Activated B cell treated with CpG ODN at 0.5 μM for 24 hours (primary cell): Measurements from ENCODE around the gene TIAM2. TPM values are rescaled to one million over a fixed set of nuclear protein-coding genes. Genes with fewer than 3 reads are reported as not detected.

Experiments
- ATAC-seq: fragments of 200-7000 bp; cut with Tn5 transposase; one replicate; pipeline ENCODE4 v1.10.0; 2021; ENCODE audit warnings: low read depth, mild to moderate bottlenecking, moderate library complexity
- CTCF ChIA-PET: fragments of 350-600 bp; sonication (Branson Sonifier 250); formaldehyde crosslinking; loops from one replicate; lab custom pipeline; 2021; ENCODE audit warnings: antibody characterized with exemption; lab: Charles Lee
- POLR2A ChIA-PET: fragments of 350-600 bp; sonication (Branson Sonifier 250); formaldehyde crosslinking; loops from one replicate; lab custom pipeline; 2021; ENCODE audit warnings: antibody characterized with exemption; lab: Charles Lee
- DNase-seq: peaks from one replicate; pipeline ENCODE4 v3.0.0; 2022
- H3K27ac Mint-ChIP-seq: one replicate; pipeline ENCODE4 v1.8.0; 2020; ENCODE audit warnings: mixed read lengths
- H3K27me3 Mint-ChIP-seq: one replicate; pipeline ENCODE4 v1.8.0; 2021; ENCODE audit warnings: mixed read lengths
- H3K36me3 Mint-ChIP-seq: one replicate; pipeline ENCODE4 v1.8.0; 2021; ENCODE audit warnings: low read depth, mixed read lengths
- H3K4me1 Mint-ChIP-seq: one replicate; pipeline ENCODE4 v1.8.0; 2021; ENCODE audit warnings: mixed read lengths
- H3K4me3 Mint-ChIP-seq: one replicate; pipeline ENCODE4 v1.8.0; 2020; ENCODE audit warnings: mild to moderate bottlenecking, mixed read lengths
- H3K9me3 Mint-ChIP-seq: one replicate; pipeline ENCODE4 v1.8.0; 2020; ENCODE audit warnings: mixed read lengths
- intact Hi-C: fragments of 100-400 bp; cut with micrococcal nuclease; formaldehyde crosslinking; loops from one replicate; pipeline ENCODE4 v1.15.1; 2024
- total RNA-seq: library from RNA; stranded (reverse); gene quantifications from 2 replicates; pipeline ENCODE4 v1.2.3, GENCODE V29; 2022
- TF ChIP-seq, protein P1 (sequence below): fragments of 200-600 bp; IDR thresholded peaks from one replicate; pipeline ENCODE4 v1.8.0; 2022; ENCODE audit warnings: antibody characterized with exemption, mild to moderate bottlenecking

Gene TIAM2
- total RNA-seq, 1 donor from 2014 or later, result 13.0 TPM

DNA sequence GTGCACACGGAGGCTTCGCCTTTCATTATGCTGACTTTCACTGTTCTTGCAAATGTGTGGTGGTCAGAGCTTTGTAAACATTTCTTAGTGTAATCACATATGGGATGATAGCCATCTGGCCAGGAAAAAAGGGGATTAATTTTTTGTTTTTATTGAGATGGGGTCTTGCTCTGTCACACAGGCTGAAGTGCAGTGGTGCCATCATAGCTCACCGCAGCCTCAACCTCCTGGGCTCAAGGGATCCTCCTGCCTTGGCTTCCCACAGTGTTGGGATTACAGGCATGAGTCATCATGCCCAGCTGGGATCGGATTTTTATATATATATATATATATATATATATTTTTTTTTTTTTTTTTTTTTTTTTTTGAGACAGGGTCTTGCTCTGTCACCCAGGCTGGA, 11.0 kb upstream of the TIAM2 start:
- TF ChIP-seq, protein P1, sequence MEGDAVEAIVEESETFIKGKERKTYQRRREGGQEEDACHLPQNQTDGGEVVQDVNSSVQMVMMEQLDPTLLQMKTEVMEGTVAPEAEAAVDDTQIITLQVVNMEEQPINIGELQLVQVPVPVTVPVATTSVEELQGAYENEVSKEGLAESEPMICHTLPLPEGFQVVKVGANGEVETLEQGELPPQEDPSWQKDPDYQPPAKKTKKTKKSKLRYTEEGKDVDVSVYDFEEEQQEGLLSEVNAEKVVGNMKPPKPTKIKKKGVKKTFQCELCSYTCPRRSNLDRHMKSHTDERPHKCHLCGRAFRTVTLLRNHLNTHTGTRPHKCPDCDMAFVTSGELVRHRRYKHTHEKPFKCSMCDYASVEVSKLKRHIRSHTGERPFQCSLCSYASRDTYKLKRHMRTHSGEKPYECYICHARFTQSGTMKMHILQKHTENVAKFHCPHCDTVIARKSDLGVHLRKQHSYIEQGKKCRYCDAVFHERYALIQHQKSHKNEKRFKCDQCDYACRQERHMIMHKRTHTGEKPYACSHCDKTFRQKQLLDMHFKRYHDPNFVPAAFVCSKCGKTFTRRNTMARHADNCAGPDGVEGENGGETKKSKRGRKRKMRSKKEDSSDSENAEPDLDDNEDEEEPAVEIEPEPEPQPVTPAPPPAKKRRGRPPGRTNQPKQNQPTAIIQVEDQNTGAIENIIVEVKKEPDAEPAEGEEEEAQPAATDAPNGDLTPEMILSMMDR, result no peak
- Mint-ChIP-seq H3K9me3 (peaks cover 3% of the 10 kb centered on the region), H3K4me1 (peaks cover 7% of the 10 kb centered on the region), H3K27me3 (no peaks in the 10 kb centered on the region), H3K36me3 (peaks cover 2% of the 10 kb centered on the region), H3K4me3 (no peak overlapping the region), H3K27ac (no peak overlapping the region)
- intact Hi-C loops, result no loop called here
- no peak for ATAC-seq
- ChIA-PET POLR2A (no interaction called here), CTCF (no interaction called here)
- no peak for DNase-seq

DNA sequence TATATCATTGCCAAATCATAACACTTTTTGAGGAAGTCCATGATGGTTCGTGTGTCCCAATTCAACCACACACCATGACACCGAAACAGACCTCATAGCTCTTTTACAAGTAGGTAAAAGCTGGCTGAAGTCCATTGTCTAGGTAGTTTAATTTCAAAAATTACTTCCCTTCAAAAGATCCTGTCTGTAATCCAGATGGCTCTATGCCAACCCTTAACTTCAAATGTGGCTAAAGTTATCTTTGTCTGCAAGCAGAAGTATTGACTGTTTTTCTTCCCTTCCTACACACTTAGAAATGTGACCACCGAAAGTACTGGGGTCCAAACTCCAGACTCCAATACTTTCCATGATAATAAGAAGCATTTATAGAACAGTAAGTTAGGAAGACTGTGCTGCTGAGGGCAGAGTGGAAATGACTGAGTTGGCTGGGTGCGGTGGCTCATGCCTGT, 8.3 kb upstream of the TIAM2 start:
- no peaks in the 10 kb centered on the region for H3K27me3 Mint-ChIP-seq
- DNase-seq, result no peak
- no peaks in the 10 kb centered on the region for H3K4me1 Mint-ChIP-seq
- no peak for ATAC-seq
- CTCF ChIA-PET, result no interaction called here
- no peak overlapping the region for H3K4me3 Mint-ChIP-seq
- intact Hi-C loops, result no loop called here
- H3K36me3 Mint-ChIP-seq, result peaks cover 2% of the 10 kb centered on the region
- TF ChIP-seq, protein P1, result no peak
- H3K9me3 Mint-ChIP-seq, result peaks cover 3% of the 10 kb centered on the region
- POLR2A ChIA-PET, result no interaction called here
- H3K27ac Mint-ChIP-seq, result no peak overlapping the region

DNA sequence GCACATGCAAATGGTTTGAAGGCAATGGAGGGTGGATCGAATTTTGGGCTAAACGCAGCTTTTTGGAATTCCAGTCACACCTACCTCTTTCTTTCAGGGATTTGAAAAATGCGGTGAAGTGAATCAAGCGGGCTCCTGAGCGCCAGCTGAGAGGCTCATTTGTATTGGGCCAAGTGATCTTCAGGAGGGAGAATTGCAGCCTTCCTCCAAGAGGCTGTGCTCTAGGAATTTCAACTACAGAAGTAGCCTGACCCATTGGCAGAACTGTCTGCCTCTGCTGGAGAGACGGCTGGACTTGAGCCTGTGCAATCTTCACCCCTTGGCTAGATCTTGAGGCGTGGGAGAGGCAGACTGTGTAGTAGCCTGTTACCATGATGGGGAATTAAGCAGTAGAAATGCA, 5.7 kb upstream of the TIAM2 start:
- H3K27ac Mint-ChIP-seq, result no peak overlapping the region
- intact Hi-C loops, result no loop called here
- ChIA-PET POLR2A (no interaction called here), CTCF (no interaction called here)
- DNase-seq, result no peak
- no peaks in the 10 kb centered on the region for H3K4me1 Mint-ChIP-seq
- H3K27me3 Mint-ChIP-seq, result no peaks in the 10 kb centered on the region
- ATAC-seq, result no peak
- peaks cover 2% of the 10 kb centered on the region for H3K36me3 Mint-ChIP-seq
- H3K4me3 Mint-ChIP-seq, result no peak overlapping the region
- H3K9me3 Mint-ChIP-seq, result peaks cover 3% of the 10 kb centered on the region
- TF ChIP-seq, protein P1, result no peak

DNA sequence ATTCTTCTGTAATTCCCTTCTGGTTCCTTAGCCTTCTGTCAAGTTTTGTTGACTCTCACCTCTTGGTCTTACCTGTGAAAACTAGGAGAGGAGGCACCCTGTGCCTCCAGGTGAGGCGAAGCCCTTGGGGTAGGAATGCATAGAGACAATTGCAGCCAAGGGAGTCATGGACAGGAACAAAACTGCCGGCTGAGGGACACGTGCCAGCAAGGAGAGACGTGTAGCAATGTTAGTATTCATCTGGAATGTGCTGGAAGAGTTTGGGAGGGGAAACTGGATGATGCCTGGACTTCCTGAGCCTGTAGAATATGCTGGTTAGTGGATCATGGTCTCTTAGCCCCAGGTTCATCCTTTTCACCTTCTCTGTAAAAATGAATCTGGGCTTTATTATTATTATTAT, 3.9 kb upstream of the TIAM2 start:
- Mint-ChIP-seq H3K9me3 (peaks cover 3% of the 10 kb centered on the region), H3K4me1 (peaks cover 6% of the 10 kb centered on the region), H3K27ac (no peak overlapping the region), H3K36me3 (peaks cover 2% of the 10 kb centered on the region), H3K4me3 (no peak overlapping the region), H3K27me3 (no peaks in the 10 kb centered on the region)
- POLR2A ChIA-PET, result no interaction called here
- no peak for DNase-seq
- intact Hi-C loops, result no loop called here
- no peak for ATAC-seq
- TF ChIP-seq, protein P1, result no peak
- CTCF ChIA-PET, result no interaction called here

DNA sequence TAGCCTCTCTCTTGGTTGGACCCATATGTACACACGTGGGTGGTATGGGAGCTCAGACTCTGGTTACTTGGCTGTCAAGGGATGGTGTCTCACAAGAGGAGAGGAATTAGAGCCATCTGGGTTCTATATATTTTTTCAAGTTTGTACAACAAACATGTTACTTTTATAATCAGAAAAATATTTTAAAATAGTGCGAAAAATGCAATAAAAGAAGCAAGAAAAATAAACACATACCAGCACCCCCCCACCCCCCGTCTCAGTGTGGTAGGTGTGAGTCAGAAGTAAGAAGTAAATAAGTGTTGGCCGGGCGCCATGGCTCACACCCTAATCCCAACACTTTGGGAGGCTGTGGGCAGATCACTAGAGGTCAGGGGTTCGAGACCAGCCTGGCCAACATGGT, 2.1 kb upstream of the TIAM2 start:
- no peak overlapping the region for H3K4me3 Mint-ChIP-seq
- CTCF ChIA-PET, result no interaction called here
- intact Hi-C loops, result no loop called here

More for the DNA sequence above, 2.1 kb upstream of the TIAM2 start:
- POLR2A ChIA-PET, result no interaction called here
- ATAC-seq, result no peak
- Mint-ChIP-seq H3K4me1 (peaks cover 8% of the 10 kb centered on the region), H3K36me3 (peaks cover 2% of the 10 kb centered on the region), H3K27me3 (peaks cover 12% of the 10 kb centered on the region), H3K27ac (no peak overlapping the region), H3K9me3 (peaks cover 3% of the 10 kb centered on the region)
- TF ChIP-seq, protein P1, result no peak
- DNase-seq, result no peak
